HL-60 (cell line): ENCODE results near the gene PAX5.

Source experiments
- DNase-seq, 2 experiments: peaks; one replicate each; pipeline ENCODE4 v3.0.0-alpha.2; 2010 to 2020; ENCODE audit warnings: low read depth in 1 of 2, low spot score in 1 of 2
- H3K27ac ChIP-seq: fragments of 250-450 bp; sonication (Bioruptor Pico); replicated peaks from 2 replicates; pipeline ENCODE4 v1.5.1; 2020; ENCODE audit warnings: mild to moderate bottlenecking, moderate library complexity
- H3K27me3 ChIP-seq: fragments of 250-450 bp; sonication (Bioruptor Pico); 2 replicates; pipeline ENCODE4 v1.5.1; 2021; ENCODE audit warnings: mild to moderate bottlenecking, moderate library complexity; ENCODE audit not compliant: insufficient read depth, poor library complexity, severe bottlenecking
- H3K4me3 ChIP-seq: replicated peaks from 2 replicates; pipeline ENCODE4 v1.5.1; 2011; ENCODE audit warnings: mild to moderate bottlenecking, control low read depth, low read length; ENCODE audit not compliant: insufficient read depth
- CTCF ChIP-seq: IDR thresholded peaks from one replicate; pipeline ENCODE4 v1.5.1; 2011; ENCODE audit warnings: low read length, control low read depth, inconsistent platforms; ENCODE audit not compliant: insufficient read depth
- GABPA ChIP-seq: IDR thresholded peaks from 2 replicates; pipeline ENCODE4 v1.6.1; 2012; ENCODE audit warnings: low read depth
- POLR2AphosphoS5 ChIP-seq: IDR thresholded peaks from 2 replicates; pipeline ENCODE4 v1.6.1; 2012; ENCODE audit warnings: low read depth
- REST ChIP-seq: IDR thresholded peaks from 2 replicates; pipeline ENCODE4 v1.6.1; 2012; ENCODE audit warnings: low read depth; ENCODE audit not compliant: insufficient replicate concordance
- SPI1 ChIP-seq: IDR thresholded peaks from 2 replicates; pipeline ENCODE4 v1.6.1; 2012; ENCODE audit warnings: low read depth, mild to moderate bottlenecking, borderline replicate concordance

The PAX5 gene

DNA sequence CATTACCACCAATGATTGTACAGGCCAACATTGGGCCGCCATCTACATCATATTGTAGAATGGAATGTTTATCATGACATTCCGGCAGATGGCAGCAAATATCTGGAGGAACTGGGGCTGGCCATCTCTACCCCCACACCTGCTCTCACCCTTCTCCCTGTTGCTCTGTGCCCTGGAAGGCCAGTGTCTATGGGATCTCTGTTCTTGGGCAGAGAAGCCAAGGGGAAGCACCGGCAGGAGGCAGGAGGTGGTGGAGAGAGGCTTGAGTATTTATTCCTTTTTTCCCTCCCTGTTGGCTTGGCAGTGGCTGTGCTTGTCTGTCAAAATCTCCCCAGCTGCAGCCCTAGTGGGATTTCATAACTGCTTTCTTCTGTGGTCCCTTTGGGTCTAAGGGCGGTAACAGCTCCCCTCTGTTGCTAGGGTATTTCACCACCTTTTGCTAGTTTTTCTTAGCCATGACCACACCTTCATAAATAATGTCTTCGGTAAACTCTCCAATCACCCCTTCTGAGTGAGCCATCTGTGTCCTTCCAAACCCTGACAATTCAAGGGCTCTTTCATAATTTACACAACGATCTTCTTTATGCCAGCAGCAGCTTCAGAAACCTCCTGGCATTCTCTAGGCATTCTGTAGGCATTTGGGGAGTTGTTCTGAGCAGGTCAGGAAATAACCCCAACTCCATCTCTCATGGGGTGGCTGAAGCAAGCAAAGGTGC is 235.6 kb downstream of the PAX5 start:
- no peak for DNase-seq
- peaks cover 4% of the 10 kb centered on the region for H3K27me3 ChIP-seq
- no peak overlapping the region for H3K27ac ChIP-seq
- no peak for TF ChIP-seq SPI1
- TF ChIP-seq REST, result no peak
- TF ChIP-seq POLR2AphosphoS5, result no peak
- no peak for TF ChIP-seq CTCF
- no peak for TF ChIP-seq GABPA
- H3K4me3 ChIP-seq, result no peak overlapping the region

GRCh38 chr9:36797471-36798220 is 236.4 kb downstream of the PAX5 start:
- Histone ChIP-seq H3K27ac (no peak overlapping the region), H3K27me3 (no peaks in the 10 kb centered on the region), H3K4me3 (no peak overlapping the region)
- no peak for TF ChIP-seq POLR2AphosphoS5
- no peak for TF ChIP-seq SPI1
- TF ChIP-seq REST, result no peak
- no peak for TF ChIP-seq GABPA
- no peak for TF ChIP-seq CTCF
- no peak for DNase-seq

GRCh38 chr9:36796671-36797419 is 237.2 kb downstream of the PAX5 start:
- Histone ChIP-seq H3K27ac (no peak overlapping the region), H3K4me3 (no peak overlapping the region), H3K27me3 (no peaks in the 10 kb centered on the region)
- DNase-seq, result no peak
- TF ChIP-seq CTCF, result no peak
- TF ChIP-seq GABPA, result no peak
- no peak for TF ChIP-seq POLR2AphosphoS5
- TF ChIP-seq SPI1, result no peak
- no peak for TF ChIP-seq REST
